Measurements from ENCODE around the gene TASL. TPM values are rescaled to one million over a fixed set of nuclear protein-coding genes. Genes with fewer than 3 reads are reported as not detected.
"Not testable (repeated sequence)": the region's sequence is repeated elsewhere in the genome, so short reads cannot be mapped to it uniquely, and the experiment has no call there.

TASL gene
- not detected in 2 replicates for total RNA-seq (2014; rRNA removed; shearing (Covaris generic))

DNA sequence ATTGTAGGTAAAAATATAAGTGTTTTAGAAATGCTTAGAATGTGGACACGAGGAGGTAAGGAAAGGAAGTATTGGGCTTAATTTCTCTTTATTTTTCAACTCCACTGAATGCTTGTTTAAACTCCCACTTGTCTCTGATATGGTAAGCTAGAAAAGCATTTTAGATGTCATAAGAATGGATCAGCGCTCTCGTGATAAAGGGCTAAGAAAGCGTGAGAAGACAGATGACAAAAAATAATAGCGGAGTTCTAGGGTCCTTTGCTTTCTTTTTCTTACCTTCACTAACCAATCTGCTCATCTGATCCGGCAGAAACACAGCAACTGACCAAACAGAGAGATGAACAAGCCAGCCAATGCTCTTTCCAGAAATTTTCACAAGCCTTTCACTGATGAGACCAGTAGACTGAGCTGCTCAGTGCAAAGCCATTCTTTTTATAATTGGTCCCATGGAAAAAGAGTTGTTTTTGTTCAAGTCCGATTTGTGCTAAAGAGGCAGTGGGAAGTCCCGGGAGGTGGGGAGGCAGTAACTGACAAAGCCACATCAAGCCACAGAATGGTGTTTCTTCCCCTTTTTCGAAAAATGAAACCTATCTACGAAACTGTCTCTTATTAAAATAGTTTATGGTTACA is at the start of gene TASL:
TSS of gene TASL (minus strand) at position 405 of the 630 bp plus-strand sequence. CDS start 17,411 bp downstream, outside the sequence.
- no peak for DNase-seq (ENCODE audit: low spot score)

DNA sequence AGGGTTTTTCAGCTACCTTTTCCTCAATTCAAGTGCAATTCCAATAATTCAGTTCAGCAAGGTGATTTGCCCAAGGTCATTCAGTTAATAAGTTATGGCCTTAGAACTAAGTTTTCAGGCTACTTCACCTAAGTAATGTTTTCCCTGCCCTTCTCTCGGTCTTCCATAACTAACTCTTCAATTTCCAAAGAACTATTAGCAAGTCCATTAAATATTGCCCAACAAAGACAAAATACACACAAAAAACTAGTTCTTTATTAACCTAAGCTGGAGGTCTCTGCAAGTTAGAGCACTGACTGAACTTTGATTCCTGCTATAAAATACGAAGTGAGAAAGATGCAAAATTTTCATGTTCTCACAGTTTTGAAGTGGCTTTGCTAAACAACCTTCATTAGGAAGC is 48.8 kb upstream of the TASL start:
- DNase-seq (ENCODE audit: low spot score): no peak

DNA sequence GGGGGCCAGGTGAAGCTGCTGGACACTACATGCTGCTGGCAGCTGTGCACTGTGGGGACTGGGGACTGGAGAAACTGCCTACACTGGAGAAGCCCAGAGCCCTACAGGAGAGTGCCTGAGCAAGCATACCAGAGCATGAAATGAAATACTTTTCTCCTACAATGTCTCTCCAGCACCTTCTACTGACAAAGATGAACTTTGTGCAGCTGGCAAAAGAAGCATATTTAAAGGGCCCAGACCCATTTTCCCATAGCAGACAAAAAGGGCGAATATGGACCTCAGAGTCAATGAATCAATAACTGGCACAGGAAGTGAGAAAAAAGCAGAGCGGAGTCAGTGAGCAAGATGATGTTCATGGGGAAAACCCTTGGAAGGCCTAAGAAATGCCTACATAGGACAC is 44.8 kb upstream of the TASL start:
- no peak for DNase-seq (ENCODE audit: low spot score)

GRCh38 chrX:30620980-30621618 is 43.5 kb upstream of the TASL start:
- peak; percentile 37 for DNase-seq (ENCODE audit: low spot score)

DNA sequence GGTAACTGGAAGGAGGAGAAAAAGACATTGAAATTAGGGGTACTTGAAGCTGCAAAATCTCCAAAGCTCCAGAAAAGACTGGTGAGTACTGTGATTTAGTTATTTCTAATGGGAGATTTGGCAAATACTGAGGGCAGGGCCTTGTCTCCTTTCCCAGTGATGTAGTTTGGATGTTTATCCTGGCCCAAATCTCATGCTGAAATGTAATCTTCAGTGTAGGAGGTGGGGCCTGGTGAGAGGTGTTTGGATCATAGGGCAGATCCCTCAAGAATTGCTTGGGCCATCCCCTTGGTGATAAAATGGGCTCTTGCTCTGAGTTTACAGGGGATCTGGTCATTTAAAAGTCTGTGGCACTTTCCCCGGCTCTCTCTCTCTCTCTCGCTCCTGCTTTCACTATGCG is 42.6 kb upstream of the TASL start:
- DNase-seq (ENCODE audit: low spot score): no peak

DNA sequence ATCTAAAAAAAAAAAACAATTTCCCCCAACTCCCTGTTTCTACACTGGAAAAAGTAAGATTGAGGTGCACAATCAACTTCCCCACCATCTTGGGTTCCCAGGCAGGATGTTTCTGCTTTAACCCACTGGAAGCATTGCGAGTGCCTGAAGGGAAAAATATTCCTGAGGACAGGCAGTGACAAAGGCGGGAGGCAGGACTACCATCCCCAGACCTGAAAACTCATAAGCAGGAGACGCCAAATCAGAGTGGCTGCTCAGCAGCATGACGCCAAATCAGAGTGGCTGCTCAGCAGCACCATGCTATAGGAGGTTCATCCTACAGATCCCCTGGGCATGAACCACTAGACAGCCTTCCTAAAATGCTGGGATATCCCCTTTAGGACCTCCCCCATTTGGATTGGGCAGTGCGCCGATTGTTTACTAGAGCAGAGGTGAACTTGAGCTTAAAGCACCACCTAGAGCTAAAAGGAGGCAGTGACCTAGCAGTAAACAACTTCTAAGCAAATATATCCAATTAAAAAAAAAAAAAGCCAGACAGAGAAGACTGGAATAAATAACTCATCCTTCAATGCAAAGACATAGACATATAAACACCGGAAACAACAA is 40.7 kb upstream of the TASL start:
- DNase-seq (ENCODE audit: low spot score): peak; percentile 22

DNA sequence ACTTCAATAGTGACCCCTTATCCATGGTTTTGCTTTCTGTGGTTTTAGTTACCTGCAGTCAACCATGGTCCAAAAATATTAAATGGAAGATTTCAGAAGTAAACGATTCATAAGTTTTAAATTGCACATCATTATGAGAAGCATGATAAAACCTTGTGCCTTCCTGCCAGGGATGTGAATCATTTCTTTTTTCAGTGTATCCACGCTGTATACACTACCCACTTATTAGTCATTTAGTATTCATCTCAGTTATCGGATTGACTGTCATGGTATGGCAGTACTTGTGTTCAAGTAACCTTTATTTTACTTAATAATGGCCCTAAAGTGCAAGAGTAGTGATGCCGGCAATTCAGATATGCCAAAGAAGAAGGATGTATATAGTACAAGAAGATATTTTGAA is 37.7 kb upstream of the TASL start:
- DNase-seq (ENCODE audit: low spot score): no peak

DNA sequence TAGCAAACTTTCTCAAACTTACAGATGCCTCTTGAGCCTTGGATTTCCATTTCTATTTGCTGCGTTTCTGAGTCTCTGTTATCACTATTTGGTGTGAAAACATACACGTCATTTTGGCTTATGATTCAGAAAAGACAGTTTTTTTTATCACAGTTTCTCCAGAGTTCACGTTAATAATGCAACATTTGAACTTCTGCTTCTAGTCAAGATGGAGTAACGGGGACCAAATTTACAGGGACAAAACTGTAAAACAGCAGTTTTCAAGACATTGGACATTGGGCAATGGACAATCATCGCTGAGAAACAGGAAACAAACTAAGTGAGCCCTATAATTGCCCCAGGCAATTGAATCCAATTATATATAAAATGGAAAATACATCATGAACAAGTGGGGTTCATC is 36.2 kb upstream of the TASL start:
- no peak for DNase-seq (ENCODE audit: low spot score)

- no peak for DNase-seq (ENCODE audit: low spot score)
These were observed 34.7 kb upstream of the TASL start for GRCh38 chrX:30612250-30612655.

DNA sequence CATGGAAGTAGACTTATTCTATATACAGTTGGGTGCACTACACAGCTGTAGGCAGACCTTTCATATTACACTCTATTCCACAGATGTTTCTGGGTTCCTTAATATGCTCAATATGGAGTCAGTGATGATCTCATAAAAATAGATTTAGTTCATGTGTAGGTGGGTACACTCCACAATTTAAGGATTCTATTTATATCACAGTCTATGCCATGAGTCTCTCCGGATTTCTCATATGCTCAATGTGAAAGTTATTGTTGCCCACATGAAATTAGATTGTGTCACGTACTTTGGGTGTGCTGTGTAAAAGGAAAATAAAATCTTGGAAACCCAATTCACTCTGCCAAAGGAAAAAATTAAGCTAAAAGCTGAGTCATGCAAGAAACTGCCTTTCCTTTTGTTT is 32.5 kb upstream of the TASL start:
- DNase-seq (ENCODE audit: low spot score): no peak

GRCh38 chrX:30607155-30607554 is 29.6 kb upstream of the TASL start:
- DNase-seq (ENCODE audit: low spot score): no peak

- DNase-seq (ENCODE audit: low spot score): not testable (repeated sequence)
These were observed 23.0 kb upstream of the TASL start for GRCh38 chrX:30600269-30601176.

- no peak for DNase-seq (ENCODE audit: low spot score)
These were observed 19.8 kb upstream of the TASL start for GRCh38 chrX:30597216-30598012.

- DNase-seq (ENCODE audit: low spot score): no peak
These were observed 16.1 kb upstream of the TASL start for GRCh38 chrX:30593440-30594200.

- DNase-seq (ENCODE audit: low spot score): no peak
These were observed 15.3 kb upstream of the TASL start for GRCh38 chrX:30592831-30593230.

DNA sequence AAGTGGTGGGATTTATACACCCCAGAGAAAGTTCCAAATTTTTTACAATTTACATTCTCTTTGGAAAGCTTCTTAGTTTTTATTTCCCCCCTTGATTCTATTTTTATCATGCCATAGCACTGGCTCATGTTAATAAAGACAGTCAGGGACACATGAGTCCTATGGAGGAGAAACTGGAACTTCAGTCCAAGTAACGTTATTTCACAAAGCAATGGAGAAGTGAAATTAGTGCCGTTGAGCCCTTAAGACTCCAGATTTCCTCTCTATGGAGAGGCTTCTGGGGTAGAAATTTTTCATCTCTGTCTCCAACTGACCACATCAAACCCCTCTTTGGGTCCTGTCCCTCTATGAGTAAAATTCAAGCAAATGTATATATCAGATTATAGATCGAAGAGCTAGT is 12.8 kb upstream of the TASL start:
- no peak for DNase-seq (ENCODE audit: low spot score)

GRCh38 chrX:30589146-30589888 is 11.8 kb upstream of the TASL start:
- no peak for DNase-seq (ENCODE audit: low spot score)

DNA sequence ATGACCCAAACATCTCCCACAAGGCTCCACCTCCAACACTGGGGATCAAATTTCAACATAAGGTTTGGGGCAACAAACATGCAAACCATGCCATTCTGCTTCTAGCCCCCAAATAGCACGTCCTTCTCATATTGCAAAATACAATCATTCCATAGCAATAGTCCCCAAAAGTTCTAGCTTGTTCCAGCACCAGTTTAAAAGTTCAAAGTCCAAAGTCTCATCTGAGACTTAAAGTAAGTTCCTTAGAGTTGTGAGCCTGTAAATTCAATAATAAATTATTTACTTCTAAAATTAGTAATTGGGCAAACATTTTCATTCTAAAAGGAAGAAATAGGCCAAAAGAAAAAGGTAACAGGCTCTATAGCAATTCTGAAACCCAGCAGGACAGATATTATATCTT is 8.9 kb upstream of the TASL start:
- DNase-seq (ENCODE audit: low spot score): no peak

- DNase-seq (ENCODE audit: low spot score): no peak
These were observed 5.1 kb upstream of the TASL start for GRCh38 chrX:30582664-30583063.

GRCh38 chrX:30580641-30581040 is 3.1 kb upstream of the TASL start:
- DNase-seq (ENCODE audit: low spot score): no peak
